HL-60 (cell line): ENCODE data around the gene PDHX.

Experiments
- SPI1 ChIP-seq: IDR thresholded peaks from 2 replicates; pipeline ENCODE4 v1.6.1; 2012; ENCODE audit warnings: low read depth, mild to moderate bottlenecking, borderline replicate concordance
- TF ChIP-seq, protein P1 (sequence below): IDR thresholded peaks from one replicate; pipeline ENCODE4 v1.5.1; 2011; ENCODE audit warnings: low read length, control low read depth, inconsistent platforms; ENCODE audit not compliant: insufficient read depth

DNA sequence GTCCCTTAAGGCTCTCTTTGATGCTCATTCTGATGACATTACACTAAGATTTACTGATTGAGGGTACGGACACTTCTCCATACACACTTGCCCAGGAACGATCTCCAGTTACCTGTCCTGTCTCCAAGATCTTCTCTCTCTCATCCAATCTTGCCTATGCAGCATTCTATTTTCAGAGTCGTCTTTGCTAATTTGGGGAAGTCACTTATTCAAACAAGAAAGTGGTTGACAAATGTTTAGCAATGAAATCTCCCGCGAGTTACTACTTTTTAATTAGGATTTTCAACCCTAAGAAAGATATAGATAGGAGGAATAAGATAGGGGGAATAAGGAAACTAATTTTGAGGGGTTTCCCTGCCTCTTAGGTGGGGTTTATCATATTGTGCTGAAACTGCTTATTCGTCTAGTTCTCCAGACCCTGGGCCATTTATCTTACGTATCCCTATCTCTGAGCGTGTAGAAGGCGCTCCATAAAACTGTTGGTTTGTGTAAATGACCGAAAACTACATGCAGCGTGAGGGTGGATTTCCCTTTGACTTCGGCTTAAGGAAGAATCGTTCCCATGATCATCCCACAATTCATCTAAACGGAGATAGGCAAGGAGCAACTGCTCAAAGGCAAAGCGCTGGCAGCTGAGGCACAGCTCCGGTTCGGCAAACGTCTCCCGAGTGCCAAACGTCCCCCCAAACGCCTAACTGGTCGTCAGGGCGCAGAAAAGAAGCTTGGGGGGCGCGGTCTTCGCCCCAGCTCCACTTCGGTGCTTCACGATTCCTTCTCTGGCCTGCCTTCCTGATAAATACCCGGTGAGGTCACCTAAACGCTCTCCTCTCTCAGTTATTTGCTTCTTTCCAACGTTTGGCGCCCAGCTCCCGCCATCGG lies 1.0 kb upstream of the PDHX start:
- TF ChIP-seq, protein P1, sequence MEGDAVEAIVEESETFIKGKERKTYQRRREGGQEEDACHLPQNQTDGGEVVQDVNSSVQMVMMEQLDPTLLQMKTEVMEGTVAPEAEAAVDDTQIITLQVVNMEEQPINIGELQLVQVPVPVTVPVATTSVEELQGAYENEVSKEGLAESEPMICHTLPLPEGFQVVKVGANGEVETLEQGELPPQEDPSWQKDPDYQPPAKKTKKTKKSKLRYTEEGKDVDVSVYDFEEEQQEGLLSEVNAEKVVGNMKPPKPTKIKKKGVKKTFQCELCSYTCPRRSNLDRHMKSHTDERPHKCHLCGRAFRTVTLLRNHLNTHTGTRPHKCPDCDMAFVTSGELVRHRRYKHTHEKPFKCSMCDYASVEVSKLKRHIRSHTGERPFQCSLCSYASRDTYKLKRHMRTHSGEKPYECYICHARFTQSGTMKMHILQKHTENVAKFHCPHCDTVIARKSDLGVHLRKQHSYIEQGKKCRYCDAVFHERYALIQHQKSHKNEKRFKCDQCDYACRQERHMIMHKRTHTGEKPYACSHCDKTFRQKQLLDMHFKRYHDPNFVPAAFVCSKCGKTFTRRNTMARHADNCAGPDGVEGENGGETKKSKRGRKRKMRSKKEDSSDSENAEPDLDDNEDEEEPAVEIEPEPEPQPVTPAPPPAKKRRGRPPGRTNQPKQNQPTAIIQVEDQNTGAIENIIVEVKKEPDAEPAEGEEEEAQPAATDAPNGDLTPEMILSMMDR = no peak
- peak; percentile 79 for TF ChIP-seq SPI1
